Hematopoietic multipotent progenitor cell treated with erythropoietin and hydrocortisone succinate and interleukin-3 and kit ligand, for 4 days (in vitro differentiated cells): Measurements from ENCODE around the gene ZNF775.

Source experiments
- DNase-seq: peaks from one replicate; pipeline ENCODE4 v3.0.0-alpha.2; 2015

The ZNF775 gene

DNA sequence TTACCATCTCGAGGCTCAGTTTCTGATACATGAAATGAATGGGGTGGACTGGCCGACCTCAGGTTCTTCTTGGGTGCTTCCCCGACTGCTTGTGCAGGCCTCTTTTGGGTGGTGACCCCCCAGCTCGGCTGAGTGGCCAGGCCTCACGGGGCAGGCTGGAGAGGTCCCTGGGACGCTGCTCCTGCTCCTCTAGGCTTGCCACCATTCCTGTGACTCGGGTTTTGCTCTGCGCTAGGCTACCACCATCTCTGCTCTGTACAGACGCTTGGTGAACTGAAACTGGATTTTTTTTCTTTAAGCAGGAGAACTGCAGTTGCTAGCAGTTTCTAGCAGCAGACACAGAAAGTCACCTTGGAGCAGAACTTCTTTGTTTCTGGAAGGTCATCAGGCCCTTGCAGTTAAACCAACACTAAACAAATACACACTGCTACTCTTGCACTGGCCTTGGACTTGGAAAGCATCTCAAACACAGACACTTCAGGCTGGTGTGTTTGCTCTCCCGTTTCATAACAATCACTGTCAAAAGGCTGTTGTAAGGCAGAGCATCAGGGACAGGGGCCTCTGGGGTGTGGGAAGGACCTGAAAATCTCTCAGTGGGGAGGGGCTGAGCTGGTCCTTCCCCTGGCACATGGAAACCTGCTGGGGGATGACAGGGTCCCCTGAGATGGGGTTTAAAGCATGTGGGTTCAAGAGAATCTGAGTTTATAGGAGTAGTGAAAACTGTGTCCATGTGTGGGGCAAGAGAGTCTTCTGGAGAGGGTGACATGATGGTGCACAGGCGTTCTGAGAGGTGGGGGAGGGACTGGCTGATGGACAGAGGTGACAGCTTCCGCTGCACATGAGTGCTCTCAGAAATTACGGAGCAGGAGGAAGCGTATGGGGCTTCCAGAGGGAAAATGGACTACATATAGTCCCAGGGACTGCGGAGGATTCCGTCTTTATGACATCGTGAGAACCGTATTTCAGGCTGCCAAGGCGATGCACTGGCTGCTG is 36.3 kb downstream of the ZNF775 start:
- DNase-seq = no peak

- DNase-seq = no peak
Measured at GRCh38 chr7:150417239-150417638, 38.1 kb downstream of the ZNF775 start.

GRCh38 chr7:150417863-150418262 is 38.7 kb downstream of the ZNF775 start:
- DNase-seq = no peak

GRCh38 chr7:150420242-150420641 is 41.1 kb downstream of the ZNF775 start:
- DNase-seq = no peak

DNA sequence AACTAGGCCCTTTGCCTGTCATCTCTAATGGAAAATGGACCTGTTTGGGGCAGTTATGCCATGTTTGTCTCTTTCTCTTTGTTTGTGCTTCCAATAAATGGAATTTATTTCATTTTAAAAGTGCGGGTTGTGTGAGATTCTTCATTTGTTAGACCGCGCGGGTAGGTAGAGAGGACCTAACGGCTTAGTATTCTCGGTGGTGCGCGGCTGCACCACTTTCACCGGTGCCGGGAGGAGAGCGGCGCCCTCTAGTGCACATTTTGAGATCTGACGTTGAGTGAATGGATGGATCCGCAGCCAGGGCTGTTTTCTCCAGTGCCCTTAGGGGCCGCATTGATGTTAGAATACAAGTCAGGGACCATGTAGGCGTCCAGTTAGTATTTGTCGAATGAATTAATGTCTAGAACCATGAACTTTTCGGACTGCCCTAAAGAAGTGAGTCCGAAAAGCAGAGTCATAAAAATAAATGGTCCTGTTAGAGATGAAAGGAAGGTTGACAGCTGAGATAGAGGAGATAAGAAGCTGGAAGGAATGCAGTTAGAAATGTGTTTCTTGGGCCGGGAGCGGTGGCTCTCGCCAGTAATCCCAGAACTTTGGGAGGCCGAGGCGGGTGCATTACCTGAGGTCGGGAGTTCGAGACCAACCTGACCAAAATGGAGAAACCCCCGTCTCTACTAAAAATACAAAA is 42.0 kb downstream of the ZNF775 start:
- peak; percentile 91 for DNase-seq

DNA sequence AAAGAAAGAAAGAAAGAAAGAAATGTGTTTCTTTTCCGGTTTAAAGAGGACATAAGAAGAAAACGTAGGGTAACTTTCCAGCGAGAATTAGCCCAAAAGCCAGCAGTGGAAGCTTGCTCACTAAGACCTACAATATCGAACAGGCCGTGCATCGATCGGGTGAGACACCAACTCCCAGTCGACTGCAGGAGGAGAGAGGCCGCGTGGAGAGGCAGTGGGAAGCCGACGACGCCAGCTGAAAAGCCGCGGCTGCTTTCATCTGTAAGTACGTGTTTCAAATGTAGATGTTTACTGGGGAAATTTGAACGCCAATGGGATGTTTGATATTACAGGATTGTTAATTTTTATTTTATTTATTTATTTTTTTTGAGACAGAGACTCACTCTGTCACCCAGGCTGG is 42.7 kb downstream of the ZNF775 start:
- no peak for DNase-seq

- DNase-seq = no peak
Measured at GRCh38 chr7:150425670-150426069, 46.5 kb downstream of the ZNF775 start.

DNA sequence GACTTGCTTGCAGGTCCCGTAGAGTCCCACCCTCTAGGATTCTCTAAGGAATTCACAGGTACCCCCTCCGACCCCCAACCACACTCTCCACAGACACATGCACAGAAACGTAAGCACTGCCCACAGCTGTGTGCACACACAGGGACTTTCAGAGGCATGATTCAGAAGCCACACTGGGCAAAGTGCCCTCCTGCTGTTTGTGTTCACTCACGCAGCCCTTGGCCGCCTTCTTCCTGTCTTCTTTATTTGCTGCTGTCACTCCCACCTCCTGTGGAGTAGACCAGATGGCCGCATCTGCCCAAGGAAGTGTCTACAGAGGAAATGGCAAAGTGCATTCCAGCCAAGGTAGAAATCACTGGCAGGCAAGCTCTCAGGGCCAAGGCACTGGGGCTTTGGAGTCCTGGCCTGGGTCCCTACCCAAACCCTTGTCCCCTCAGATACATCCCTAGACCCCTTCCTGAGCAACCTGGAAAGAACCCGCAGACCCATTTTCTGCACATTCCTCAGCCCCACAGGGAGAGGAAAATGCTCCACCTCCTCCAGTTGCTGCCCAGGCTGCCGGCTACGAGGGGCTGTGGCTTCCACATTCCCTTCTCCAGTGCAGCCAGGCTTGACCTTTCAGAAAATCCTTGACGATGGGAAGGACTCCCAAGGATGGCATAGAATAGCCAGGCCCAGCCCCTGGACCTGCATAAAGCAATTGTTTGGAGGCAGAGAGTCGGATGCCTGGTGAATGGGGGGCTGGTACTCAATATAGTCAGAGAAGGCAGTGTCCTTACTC is 49.7 kb downstream of the ZNF775 start:
- DNase-seq = peak; percentile 75

DNA sequence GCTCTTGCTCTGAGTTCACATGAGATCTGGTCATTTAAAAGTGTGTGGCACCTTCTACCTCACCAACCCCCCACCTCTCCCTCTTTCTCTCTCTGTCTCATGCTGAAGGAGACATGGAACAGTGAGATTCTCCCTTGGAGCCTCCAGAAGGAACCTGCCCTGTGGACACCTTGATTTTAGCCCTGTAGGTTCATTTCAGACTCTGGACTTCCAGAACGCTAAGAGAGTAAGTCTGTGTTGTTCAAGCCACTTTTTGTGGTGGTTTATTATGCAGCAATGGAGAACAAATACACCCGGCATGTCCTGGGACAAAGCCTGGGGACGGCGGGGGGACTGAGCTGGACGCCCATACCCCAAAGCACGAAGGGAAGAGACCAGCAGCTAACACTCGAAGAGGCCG is 50.6 kb downstream of the ZNF775 start:
- no peak for DNase-seq

- no peak for DNase-seq
Measured at GRCh38 chr7:150430465-150431085, 51.4 kb downstream of the ZNF775 start.

DNA sequence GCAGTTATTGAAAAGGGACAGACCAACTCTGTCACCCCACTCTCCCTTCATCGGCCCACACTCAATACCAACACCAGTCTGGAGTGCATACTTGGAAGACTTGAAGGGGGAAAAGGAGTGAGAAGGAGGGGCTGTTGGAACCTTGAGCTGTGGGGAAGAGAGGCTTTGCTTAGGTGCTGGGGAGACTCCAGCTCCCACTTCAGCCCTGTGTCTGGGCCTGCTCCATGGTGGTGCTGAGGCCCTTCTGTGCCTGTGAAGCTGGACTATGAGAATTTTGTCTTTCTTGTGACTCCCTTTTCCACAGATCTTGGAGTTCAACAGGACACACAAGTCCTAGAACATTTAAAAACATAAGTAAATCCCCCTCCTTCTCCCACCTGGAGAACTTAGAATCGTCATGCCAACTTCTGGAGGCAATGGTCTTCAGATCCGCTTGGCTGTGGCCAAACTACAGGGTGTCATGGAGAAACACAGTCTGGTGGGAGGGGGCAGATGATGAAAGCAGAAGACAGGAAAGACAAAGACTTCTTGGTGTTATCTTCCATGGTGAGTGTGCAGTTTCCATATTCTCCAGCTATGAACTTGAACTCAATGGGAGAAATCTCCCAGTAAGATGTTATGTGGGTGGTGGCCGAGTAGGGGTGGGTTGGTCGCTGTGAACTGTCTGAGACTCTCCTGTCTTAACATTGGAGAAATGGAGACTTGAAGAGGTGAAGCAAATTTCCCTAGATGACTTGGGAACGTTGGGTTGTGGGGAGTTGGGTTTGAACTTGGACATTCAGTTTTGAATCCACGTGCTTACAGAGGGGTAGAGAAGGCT is 52.9 kb downstream of the ZNF775 start:
- DNase-seq = no peak

GRCh38 chr7:150432915-150433892 is 54.1 kb downstream of the ZNF775 start:
- peak; percentile 47 for DNase-seq

DNA sequence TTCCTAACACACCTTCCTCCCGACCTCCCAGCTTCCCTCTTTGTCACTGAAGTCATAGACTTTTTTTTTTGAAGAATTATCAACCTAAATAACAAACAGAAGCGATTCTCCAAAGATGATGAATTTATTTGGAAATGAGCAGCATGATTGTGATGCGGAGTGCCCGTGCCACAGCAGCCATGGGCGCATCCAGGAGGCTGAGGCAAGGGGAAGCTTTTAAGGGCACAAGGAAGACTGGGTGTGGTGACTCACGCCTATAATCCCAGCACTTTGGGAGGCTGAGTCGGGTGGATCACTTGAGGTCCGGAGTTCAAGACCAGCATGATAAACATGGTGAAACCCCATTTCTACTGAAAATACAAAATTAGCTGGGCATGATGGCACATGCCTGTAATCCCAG is 55.1 kb downstream of the ZNF775 start:
- no peak for DNase-seq

- DNase-seq = no peak
Measured at GRCh38 chr7:150435047-150435389, 55.9 kb downstream of the ZNF775 start.

GRCh38 chr7:150435390-150436073 is 56.4 kb downstream of the ZNF775 start:
- peak; percentile 70 for DNase-seq

DNA sequence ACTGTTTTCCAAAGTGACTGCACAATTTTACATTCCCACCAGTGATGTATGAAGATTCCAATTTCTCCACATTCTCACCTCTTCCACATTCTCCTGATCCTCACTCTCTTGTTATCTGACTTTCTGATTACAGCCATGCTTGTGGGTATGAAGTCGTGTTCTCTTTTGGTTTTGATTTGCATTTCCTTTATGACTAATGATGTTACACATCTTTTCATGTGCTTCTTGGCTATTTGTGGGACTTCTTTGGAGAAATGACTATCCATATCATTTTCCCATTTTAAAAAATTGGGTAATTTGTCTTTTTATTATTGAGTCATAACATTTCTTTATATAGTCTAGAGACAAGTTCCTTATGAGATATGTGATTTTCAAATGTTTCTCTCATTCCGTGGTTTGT is 60.8 kb downstream of the ZNF775 start:
- DNase-seq = no peak

- DNase-seq = no peak
Measured at GRCh38 chr7:150441524-150441923, 62.4 kb downstream of the ZNF775 start.

DNA sequence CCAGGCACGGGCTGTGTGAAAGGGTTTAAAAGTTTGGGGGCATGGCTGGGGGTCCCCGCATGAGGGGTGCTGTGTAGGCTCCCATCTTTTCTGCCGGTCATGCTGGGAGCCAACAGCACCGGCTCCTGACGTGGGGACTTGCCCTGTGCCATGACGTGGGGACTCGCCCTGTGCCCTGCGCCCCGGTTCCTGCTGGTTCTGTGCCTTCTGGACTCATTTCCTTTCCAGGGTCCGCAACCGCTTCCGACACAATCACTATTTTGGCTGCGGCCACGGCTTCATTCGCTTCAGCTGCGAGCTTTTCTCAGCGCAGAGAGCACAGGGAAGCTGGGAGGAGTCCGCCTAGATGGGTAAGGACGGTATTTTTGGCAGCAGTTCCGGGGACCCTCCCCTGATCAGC is 63.7 kb downstream of the ZNF775 start:
- DNase-seq = no peak

DNA sequence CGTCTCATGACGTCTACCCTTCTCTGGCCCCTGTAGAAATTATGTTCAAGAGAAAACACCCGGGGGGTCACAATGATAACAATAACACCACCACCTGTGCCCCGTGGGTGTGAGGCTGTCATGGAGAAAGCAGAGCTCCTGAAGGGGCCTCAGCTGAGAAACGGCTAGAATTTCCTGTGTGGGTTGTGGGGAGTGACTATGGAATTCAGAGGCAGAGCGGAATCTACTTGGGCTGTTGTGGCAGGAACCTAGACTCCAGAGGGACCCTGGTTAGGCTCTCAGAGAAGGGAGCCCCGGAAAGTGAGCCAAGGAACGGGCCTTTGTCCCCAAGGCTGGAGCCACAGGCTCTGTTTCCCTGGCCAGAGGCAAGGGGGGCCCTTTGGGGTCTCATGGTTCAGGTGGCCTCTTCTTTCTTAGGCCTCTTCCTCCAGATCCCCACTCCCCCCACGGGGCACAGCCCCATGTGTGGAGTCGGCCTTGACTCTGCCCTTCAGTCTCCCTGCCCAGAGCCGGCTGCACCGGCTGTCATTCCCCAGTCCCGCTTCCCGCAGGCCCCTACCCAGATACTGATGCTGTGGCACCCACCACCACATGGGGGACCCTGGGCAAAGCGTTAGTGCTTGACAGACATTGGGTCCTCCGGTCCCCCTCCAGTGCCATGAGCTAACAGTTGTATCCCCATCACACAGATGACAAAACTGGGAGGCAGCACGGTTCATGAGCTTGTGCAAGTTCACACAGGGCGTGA is 64.8 kb downstream of the ZNF775 start:
- no peak for DNase-seq
